Cardiac muscle cell (in vitro differentiated cells and primary cell): ENCODE results near the gene SPAM1. TPM values are rescaled to one million over a fixed set of nuclear protein-coding genes. Genes with fewer than 3 reads are reported as not detected.
A peak's percentile ranks its signal among the peaks of the same experiment; 100 is the strongest.

Experiments
- DNase-seq, 2 donors: peaks; one replicate each; pipeline versions ENCODE4 v3.0.0 to v3.0.0-alpha.2; 2010 to 2017; ENCODE audit warnings: low read depth in 1 of 2, low spot score in 1 of 2
- H3K27ac ChIP-seq: fragments of 200-600 bp; sonication (generic); 2 replicates; pipeline ENCODE4 v1.5.1; 2016
- H3K27me3 ChIP-seq: fragments of 200-600 bp; sonication (generic); 2 replicates; pipeline ENCODE4 v1.6.0; 2016; ENCODE audit warnings: control low read depth
- H3K36me3 ChIP-seq: fragments of 200-600 bp; sonication (generic); 2 replicates; pipeline ENCODE4 v1.5.1; 2016; ENCODE audit warnings: control low read depth
- H3K4me1 ChIP-seq: fragments of 200-600 bp; sonication (generic); 2 replicates; pipeline ENCODE4 v1.8.1; 2017; ENCODE audit warnings: low read depth, mild to moderate bottlenecking, mixed run types
- H3K4me3 ChIP-seq: fragments of 200-600 bp; sonication (generic); 2 replicates; pipeline ENCODE4 v1.5.1; 2016; ENCODE audit warnings: mild to moderate bottlenecking
- H3K9me3 ChIP-seq: fragments of 200-600 bp; sonication (generic); 2 replicates; pipeline ENCODE4 v1.5.1; 2017; ENCODE audit warnings: low read depth, mild to moderate bottlenecking, control low read depth
- polyA plus RNA-seq: library from polyadenylated mRNA; unstranded; fragments of >200 nt; fragmentation: Nextera tagmentation; extraction: Ambion mirVana; gene quantifications from 2 replicates; pipeline ENCODE4 v1.2.1, GENCODE V29; 2016
- total RNA-seq: library from RNA; depleted of rRNA; stranded (reverse); fragments of >200 nt; gene quantifications from 2 replicates; pipeline ENCODE4 v1.2.3, GENCODE V29; 2016
- TF ChIP-seq, protein P1 (sequence below): IDR thresholded peaks from 2 replicates; pipeline ENCODE4 v1.5.1; 2012; ENCODE audit warnings: low read depth, mild to moderate bottlenecking, low read length

Gene SPAM1
- total and polyA plus RNA-seq, 2 experiments from 2014 or later, result not detected

DNA sequence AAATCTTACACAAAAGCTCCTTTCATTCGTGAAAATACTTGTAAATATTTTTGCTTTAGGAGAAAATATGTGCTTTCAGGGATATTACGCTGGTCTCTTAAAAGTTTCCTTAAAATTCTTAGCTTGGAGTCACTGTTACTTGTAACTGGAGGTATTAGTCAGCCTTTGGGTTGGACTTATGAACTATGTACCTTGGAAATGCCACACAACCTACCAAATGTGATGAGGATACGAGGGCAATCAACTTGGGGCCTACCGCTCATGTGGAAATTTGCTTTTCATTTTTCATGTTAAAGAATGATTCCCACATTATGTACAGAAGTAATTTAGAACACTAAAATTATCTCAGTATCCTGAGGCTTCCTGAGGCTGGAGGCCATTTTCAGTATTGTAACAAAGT, 23.1 kb downstream of the SPAM1 start:
- TF ChIP-seq, protein P1, sequence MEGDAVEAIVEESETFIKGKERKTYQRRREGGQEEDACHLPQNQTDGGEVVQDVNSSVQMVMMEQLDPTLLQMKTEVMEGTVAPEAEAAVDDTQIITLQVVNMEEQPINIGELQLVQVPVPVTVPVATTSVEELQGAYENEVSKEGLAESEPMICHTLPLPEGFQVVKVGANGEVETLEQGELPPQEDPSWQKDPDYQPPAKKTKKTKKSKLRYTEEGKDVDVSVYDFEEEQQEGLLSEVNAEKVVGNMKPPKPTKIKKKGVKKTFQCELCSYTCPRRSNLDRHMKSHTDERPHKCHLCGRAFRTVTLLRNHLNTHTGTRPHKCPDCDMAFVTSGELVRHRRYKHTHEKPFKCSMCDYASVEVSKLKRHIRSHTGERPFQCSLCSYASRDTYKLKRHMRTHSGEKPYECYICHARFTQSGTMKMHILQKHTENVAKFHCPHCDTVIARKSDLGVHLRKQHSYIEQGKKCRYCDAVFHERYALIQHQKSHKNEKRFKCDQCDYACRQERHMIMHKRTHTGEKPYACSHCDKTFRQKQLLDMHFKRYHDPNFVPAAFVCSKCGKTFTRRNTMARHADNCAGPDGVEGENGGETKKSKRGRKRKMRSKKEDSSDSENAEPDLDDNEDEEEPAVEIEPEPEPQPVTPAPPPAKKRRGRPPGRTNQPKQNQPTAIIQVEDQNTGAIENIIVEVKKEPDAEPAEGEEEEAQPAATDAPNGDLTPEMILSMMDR, result no peak
- no peak for DNase-seq
- Histone ChIP-seq H3K27ac (no peak overlapping the region), H3K27me3 (no peaks in the 10 kb centered on the region), H3K4me3 (no peak overlapping the region), H3K36me3 (no peaks in the 10 kb centered on the region), H3K4me1 (peaks cover 2% of the 10 kb centered on the region), H3K9me3 (no peaks in the 10 kb centered on the region)

DNA sequence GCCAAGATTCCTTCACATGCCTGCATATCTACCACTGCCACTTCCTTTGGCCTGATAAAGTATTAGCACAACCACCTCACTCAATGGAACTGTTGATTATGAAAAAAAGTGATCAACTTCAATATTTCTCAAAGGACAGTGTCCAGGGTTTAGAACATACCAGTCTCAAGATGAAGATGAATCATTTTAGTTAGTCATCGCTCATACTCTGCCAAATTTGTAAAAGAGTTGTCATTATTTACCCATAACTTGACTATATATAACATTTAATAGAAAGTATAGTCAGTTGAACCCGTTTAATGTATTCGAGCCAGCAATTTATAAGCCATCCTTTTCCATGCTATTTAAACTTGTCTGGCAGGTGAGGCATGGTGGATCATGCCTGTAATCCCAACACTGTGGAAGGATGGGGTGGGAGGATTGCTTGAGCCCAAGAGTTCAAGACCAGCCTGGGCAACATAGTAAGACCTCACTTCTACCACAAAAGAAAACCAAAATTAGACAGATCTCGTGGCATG, 33.2 kb downstream of the SPAM1 start:
- no peaks in the 10 kb centered on the region for H3K9me3 ChIP-seq
- H3K4me3 ChIP-seq, result no peak overlapping the region
- TF ChIP-seq, protein P1, result no peak
- H3K36me3 ChIP-seq, result no peaks in the 10 kb centered on the region
- peak in 1 of 2 donors; percentile 16 for DNase-seq
- no peaks in the 10 kb centered on the region for H3K4me1 ChIP-seq
- H3K27me3 ChIP-seq, result no peaks in the 10 kb centered on the region
- H3K27ac ChIP-seq, result no peak overlapping the region

DNA sequence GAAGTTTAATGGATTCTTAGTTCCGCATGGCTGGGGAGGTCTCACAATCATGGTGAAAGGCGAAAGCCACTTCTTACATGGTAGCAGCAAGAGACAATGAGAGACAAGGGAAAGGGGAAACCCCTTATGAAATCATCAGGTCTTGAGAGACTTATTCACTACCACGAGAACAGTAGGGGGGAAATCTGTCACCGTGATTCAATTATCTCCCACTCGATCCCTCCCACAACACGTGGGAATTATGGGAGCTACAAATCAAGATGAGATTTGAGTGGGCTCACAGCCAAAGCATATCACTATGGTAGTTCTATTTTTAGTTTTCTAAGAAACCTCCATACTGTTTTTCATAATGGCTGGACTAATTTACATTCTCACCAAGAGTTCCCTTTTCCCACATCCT, 36.7 kb downstream of the SPAM1 start:
- H3K27me3 ChIP-seq, result no peaks in the 10 kb centered on the region
- H3K4me3 ChIP-seq, result no peak overlapping the region
- DNase-seq, result peak in 1 of 2 donors; percentile 37
- no peaks in the 10 kb centered on the region for H3K9me3 ChIP-seq
- H3K36me3 ChIP-seq, result no peaks in the 10 kb centered on the region
- H3K27ac ChIP-seq, result no peak overlapping the region
- TF ChIP-seq, protein P1, result no peak
- H3K4me1 ChIP-seq, result no peaks in the 10 kb centered on the region

DNA sequence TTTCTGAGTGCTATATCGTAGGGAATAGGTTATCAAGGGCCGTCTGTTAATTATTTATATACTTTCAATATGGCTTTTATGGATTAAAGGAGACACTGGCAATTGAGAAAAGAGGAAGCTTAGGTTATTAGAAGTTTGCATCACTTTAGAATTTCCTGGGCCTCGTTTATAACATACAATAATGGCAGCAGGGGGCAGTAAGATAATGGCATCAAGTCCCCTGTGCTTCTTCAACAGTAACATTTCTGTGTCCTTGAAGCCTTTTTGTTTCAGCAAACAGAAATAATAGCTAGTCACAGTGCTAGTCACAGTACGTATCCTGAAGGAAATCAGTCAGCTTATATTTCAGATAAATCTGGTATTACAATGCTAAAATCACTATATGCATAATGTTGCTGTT, 41.9 kb downstream of the SPAM1 start:
- no peaks in the 10 kb centered on the region for H3K27me3 ChIP-seq
- no peaks in the 10 kb centered on the region for H3K4me1 ChIP-seq
- no peak overlapping the region for H3K4me3 ChIP-seq
- H3K27ac ChIP-seq, result no peak overlapping the region
- TF ChIP-seq, protein P1, result peak; percentile 58
- H3K9me3 ChIP-seq, result no peaks in the 10 kb centered on the region
- DNase-seq, result peak; percentile 13 to 71
- no peaks in the 10 kb centered on the region for H3K36me3 ChIP-seq

DNA sequence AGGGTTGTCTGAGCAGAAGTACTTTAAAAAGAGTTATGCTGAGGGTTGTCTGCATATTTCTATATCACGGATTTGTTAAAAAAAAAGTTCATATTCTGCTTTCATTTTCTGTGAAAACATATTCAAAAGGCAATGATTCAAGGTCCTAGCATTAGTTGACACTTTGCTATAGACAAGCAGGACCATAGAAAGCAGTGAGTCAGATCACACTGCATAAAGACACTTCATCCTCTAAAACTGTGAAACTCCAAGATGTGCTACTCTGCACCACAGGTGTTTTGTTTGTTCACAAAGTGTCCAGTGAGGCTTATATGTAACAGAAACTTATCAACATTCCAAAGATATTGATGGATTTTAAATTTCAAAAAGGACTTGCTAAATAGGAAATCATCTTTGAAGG, 47.0 kb downstream of the SPAM1 start:
- Histone ChIP-seq H3K36me3 (no peaks in the 10 kb centered on the region), H3K27ac (no peak overlapping the region), H3K27me3 (no peaks in the 10 kb centered on the region), H3K9me3 (no peaks in the 10 kb centered on the region), H3K4me1 (no peaks in the 10 kb centered on the region), H3K4me3 (no peak overlapping the region)
- TF ChIP-seq, protein P1, result no peak
- DNase-seq, result no peak

DNA sequence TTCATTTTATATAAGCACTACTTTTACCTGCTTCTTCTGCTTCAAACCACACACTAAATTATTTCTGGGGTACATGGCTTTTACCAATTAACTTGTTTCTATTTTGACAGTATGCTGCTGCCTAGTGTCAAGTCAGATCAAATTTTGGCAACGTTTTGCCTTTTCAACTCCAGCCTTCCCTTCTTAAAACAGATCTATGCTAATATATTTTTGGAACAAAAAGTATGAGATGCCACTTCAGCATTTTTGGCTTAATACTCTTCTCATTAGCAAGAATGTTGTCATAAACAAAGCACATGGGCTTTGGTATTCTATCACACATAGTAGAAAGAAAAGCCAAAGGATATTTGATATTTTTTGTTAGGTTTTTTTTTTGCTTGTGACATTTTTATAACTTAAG, 47.8 kb downstream of the SPAM1 start:
- Histone ChIP-seq H3K27ac (no peak overlapping the region), H3K27me3 (no peaks in the 10 kb centered on the region), H3K9me3 (no peaks in the 10 kb centered on the region), H3K4me3 (no peak overlapping the region), H3K36me3 (no peaks in the 10 kb centered on the region), H3K4me1 (no peaks in the 10 kb centered on the region)
- DNase-seq, result no peak
- TF ChIP-seq, protein P1, result no peak
